ENCODE data around the gene OXER1. TPM values are rescaled to one million over a fixed set of nuclear protein-coding genes. Genes with fewer than 3 reads are reported as not detected.
"Not testable (repeated sequence)": the region's sequence is repeated elsewhere in the genome, so short reads cannot be mapped to it uniquely, and the experiment has no call there.

Gene OXER1
- total RNA-seq, 2 experiments from 2014 or later: not detected

GRCh38 chr2:42742740-42743658 lies 20.9 kb downstream of the OXER1 start:
- Mint-ChIP-seq H3K9me3 (peaks cover 5% of the 10 kb centered on the region), H3K27ac (no peak overlapping the region), H3K4me3 (no peak overlapping the region), H3K27me3 (no peaks in the 10 kb centered on the region), H3K4me1 (peaks cover 5% of the 10 kb centered on the region), H3K36me3 (peaks cover 39% of the 10 kb centered on the region)
- ATAC-seq (ENCODE audit: low read depth) (no peak), DNase-seq (no peak)
- POLR2A ChIA-PET: no interaction called here

- POLR2A ChIA-PET: no interaction called here
- Mint-ChIP-seq H3K9me3 (peaks cover 11% of the 10 kb centered on the region), H3K27me3 (no peaks in the 10 kb centered on the region), H3K4me3 (no peak overlapping the region), H3K36me3 (peaks cover 56% of the 10 kb centered on the region), H3K27ac (no peak overlapping the region), H3K4me1 (peaks cover 5% of the 10 kb centered on the region)
- ATAC-seq (ENCODE audit: low read depth) (no peak), DNase-seq (no peak)
Observed at GRCh38 chr2:42741140-42741539, 22.8 kb downstream of the OXER1 start.

GRCh38 chr2:42736598-42737322 lies 27.2 kb downstream of the OXER1 start:
- Mint-ChIP-seq H3K9me3 (peaks cover 26% of the 10 kb centered on the region), H3K27ac (no peak overlapping the region), H3K4me3 (no peak overlapping the region), H3K4me1 (peaks cover 5% of the 10 kb centered on the region), H3K36me3 (peaks cover 79% of the 10 kb centered on the region), H3K27me3 (no peaks in the 10 kb centered on the region)
- DNase-seq: no peak
- no peak for ATAC-seq (ENCODE audit: low read depth)
- POLR2A ChIA-PET: no interaction called here

GRCh38 chr2:42733852-42734251 lies 30.1 kb downstream of the OXER1 start:
- Mint-ChIP-seq H3K9me3 (peaks cover 27% of the 10 kb centered on the region), H3K27me3 (no peaks in the 10 kb centered on the region), H3K36me3 (peaks cover 79% of the 10 kb centered on the region), H3K27ac (no peak overlapping the region), H3K4me1 (no peaks in the 10 kb centered on the region), H3K4me3 (no peak overlapping the region)
- no peak for DNase-seq
- POLR2A ChIA-PET: interaction anchor here (0.7 kb wide), 1 partner anchor 20 kb away, joined by 7 read pairs; no protein-coding TSS in a partner anchor
- ATAC-seq (ENCODE audit: low read depth): no peak

GRCh38 chr2:42731316-42731715 lies 32.6 kb downstream of the OXER1 start:
- peaks cover 21% of the 10 kb centered on the region for H3K9me3 Mint-ChIP-seq
- ATAC-seq (ENCODE audit: low read depth); H3K4me3 Mint-ChIP-seq; H3K27me3 Mint-ChIP-seq; H3K4me1 Mint-ChIP-seq; H3K27ac Mint-ChIP-seq; DNase-seq; POLR2A ChIA-PET: not testable (repeated sequence)
- peaks cover 67% of the 10 kb centered on the region for H3K36me3 Mint-ChIP-seq

- Mint-ChIP-seq H3K27me3 (no peaks in the 10 kb centered on the region), H3K4me1 (peaks cover 6% of the 10 kb centered on the region), H3K9me3 (peaks cover 5% of the 10 kb centered on the region), H3K36me3 (peaks cover 30% of the 10 kb centered on the region), H3K4me3 (no peak overlapping the region), H3K27ac (no peak overlapping the region)
- ATAC-seq (ENCODE audit: low read depth) (no peak), DNase-seq (no peak)
- POLR2A ChIA-PET: no interaction called here
Observed at GRCh38 chr2:42726680-42727079, 37.3 kb downstream of the OXER1 start.

GRCh38 chr2:42725657-42726056 lies 38.3 kb downstream of the OXER1 start:
- POLR2A ChIA-PET: no interaction called here
- H3K27ac Mint-ChIP-seq: no peak overlapping the region
- H3K4me1 Mint-ChIP-seq: peaks cover 6% of the 10 kb centered on the region
- no peak overlapping the region for H3K4me3 Mint-ChIP-seq
- H3K9me3 Mint-ChIP-seq: peaks cover 5% of the 10 kb centered on the region
- no peaks in the 10 kb centered on the region for H3K27me3 Mint-ChIP-seq
- DNase-seq (no peak), ATAC-seq (ENCODE audit: low read depth) (no peak)
- H3K36me3 Mint-ChIP-seq: peaks cover 24% of the 10 kb centered on the region

GRCh38 chr2:42724886-42725285 lies 39.0 kb downstream of the OXER1 start:
- H3K4me1 Mint-ChIP-seq: peaks cover 6% of the 10 kb centered on the region

GRCh38 chr2:42723465-42723864 lies 40.5 kb downstream of the OXER1 start:
- POLR2A ChIA-PET: no interaction called here

More at GRCh38 chr2:42724886-42725285, 39.0 kb downstream of the OXER1 start:
- Mint-ChIP-seq H3K4me3 (no peak overlapping the region), H3K36me3 (peaks cover 17% of the 10 kb centered on the region), H3K27me3 (no peaks in the 10 kb centered on the region), H3K9me3 (peaks cover 5% of the 10 kb centered on the region), H3K27ac (no peak overlapping the region)
- DNase-seq (no peak), ATAC-seq (ENCODE audit: low read depth) (no peak)
- POLR2A ChIA-PET: no interaction called here

GRCh38 chr2:42722320-42723190 lies 41.4 kb downstream of the OXER1 start:
- ATAC-seq (ENCODE audit: low read depth): peak; percentile 33
- no peak overlapping the region for H3K4me3 Mint-ChIP-seq
- H3K27ac Mint-ChIP-seq: no peak overlapping the region
- no peak for DNase-seq
- POLR2A ChIA-PET: no interaction called here
- peaks cover 2% of the 10 kb centered on the region for H3K36me3 Mint-ChIP-seq
- H3K27me3 Mint-ChIP-seq: no peaks in the 10 kb centered on the region
- no peaks in the 10 kb centered on the region for H3K9me3 Mint-ChIP-seq
- H3K4me1 Mint-ChIP-seq: peaks cover 6% of the 10 kb centered on the region

More at GRCh38 chr2:42723465-42723864, 40.5 kb downstream of the OXER1 start:
- Mint-ChIP-seq H3K4me1 (peaks cover 6% of the 10 kb centered on the region), H3K27me3 (no peaks in the 10 kb centered on the region), H3K27ac (no peak overlapping the region), H3K4me3 (no peak overlapping the region), H3K9me3 (no peaks in the 10 kb centered on the region), H3K36me3 (peaks cover 6% of the 10 kb centered on the region)
- DNase-seq: no peak
- ATAC-seq (ENCODE audit: low read depth): no peak

- DNase-seq (no peak), ATAC-seq (ENCODE audit: low read depth) (no peak)
- H3K27ac Mint-ChIP-seq: no peak overlapping the region
- H3K4me3 Mint-ChIP-seq: no peak overlapping the region
- H3K36me3 Mint-ChIP-seq: peaks cover 2% of the 10 kb centered on the region
- H3K4me1 Mint-ChIP-seq: peaks cover 6% of the 10 kb centered on the region
- no peaks in the 10 kb centered on the region for H3K27me3 Mint-ChIP-seq
- POLR2A ChIA-PET: no interaction called here
- no peaks in the 10 kb centered on the region for H3K9me3 Mint-ChIP-seq
Observed at GRCh38 chr2:42721898-42722297, 42.0 kb downstream of the OXER1 start.

GRCh38 chr2:42714686-42715085 lies 49.2 kb downstream of the OXER1 start:
- no peak for ATAC-seq (ENCODE audit: low read depth)

GRCh38 chr2:42713920-42714319 lies 50.0 kb downstream of the OXER1 start:
- DNase-seq: no peak
- POLR2A ChIA-PET: interaction anchor here (0.5 kb wide), 1 partner anchor 20 kb away, joined by 7 read pairs; no protein-coding TSS in a partner anchor
- no peaks in the 10 kb centered on the region for H3K4me1 Mint-ChIP-seq
- no peaks in the 10 kb centered on the region for H3K27me3 Mint-ChIP-seq
- H3K4me3 Mint-ChIP-seq: no peak overlapping the region
- H3K27ac Mint-ChIP-seq: no peak overlapping the region
- peaks cover 13% of the 10 kb centered on the region for H3K36me3 Mint-ChIP-seq
- no peak for ATAC-seq (ENCODE audit: low read depth)
- peaks cover 2% of the 10 kb centered on the region for H3K9me3 Mint-ChIP-seq

More at GRCh38 chr2:42714686-42715085, 49.2 kb downstream of the OXER1 start:
- H3K36me3 Mint-ChIP-seq: peaks cover 10% of the 10 kb centered on the region
- no peaks in the 10 kb centered on the region for H3K27me3 Mint-ChIP-seq
- H3K4me1 Mint-ChIP-seq: no peaks in the 10 kb centered on the region
- H3K4me3 Mint-ChIP-seq: no peak overlapping the region
- POLR2A ChIA-PET: no interaction called here
- H3K9me3 Mint-ChIP-seq: peaks cover 2% of the 10 kb centered on the region
- no peak for DNase-seq
- no peak overlapping the region for H3K27ac Mint-ChIP-seq

Measured in activated naive CD8-positive, alpha-beta T cell treated with anti-CD3 and anti-CD28 coated beads, Interleukin-2, amount 10 ng/mL, durations not matched to agents 7 days and 5 days (primary cell).